ENCODE data around the gene ZNF664.

ZNF664 gene

DNA sequence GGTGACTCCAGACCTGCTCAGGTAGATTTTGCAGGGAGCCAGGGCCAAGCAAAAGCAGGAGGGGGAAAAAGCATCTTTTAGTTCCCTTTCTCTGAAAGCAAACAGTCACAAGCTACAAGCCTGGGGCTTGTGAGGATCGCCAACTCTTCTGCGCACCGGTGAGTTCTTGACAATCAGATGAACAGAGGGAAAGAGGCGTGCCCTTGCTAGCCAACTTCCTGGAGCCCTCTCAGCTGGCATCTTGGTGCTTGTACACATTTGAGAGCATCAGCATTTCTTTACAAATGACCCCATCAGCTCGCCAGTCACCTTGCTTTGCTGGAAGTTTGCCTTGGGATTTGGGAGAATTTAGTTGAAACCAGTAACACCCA is 55.5 kb downstream of the ZNF664 start:
- Histone ChIP-seq H3K4me2 (no peak overlapping the region), H3K9ac (no peak overlapping the region), H3K36me3 (ENCODE audit: insufficient read depth) (no peaks in the 10 kb centered on the region), H2AFZ (ENCODE audit: low read depth) (no peak overlapping the region), H3K4me3 (IDR thresholded peaks at IDR 0.05; ENCODE audit: insufficient read depth, low read depth, low read length) (no peak overlapping the region), H3K27me3 (ENCODE audit: insufficient read depth, low read depth) (no peaks in the 10 kb centered on the region), H4K20me1 (ENCODE audit: insufficient read depth) (no peaks in the 10 kb centered on the region), H3K27ac (no peak overlapping the region), H3K79me2 (ENCODE audit: insufficient read depth, low read depth) (no peaks in the 10 kb centered on the region), H3K4me1 (ENCODE audit: low read depth, poor library complexity, severe bottlenecking) (no peaks in the 10 kb centered on the region)
- TF ChIP-seq, protein P1, sequence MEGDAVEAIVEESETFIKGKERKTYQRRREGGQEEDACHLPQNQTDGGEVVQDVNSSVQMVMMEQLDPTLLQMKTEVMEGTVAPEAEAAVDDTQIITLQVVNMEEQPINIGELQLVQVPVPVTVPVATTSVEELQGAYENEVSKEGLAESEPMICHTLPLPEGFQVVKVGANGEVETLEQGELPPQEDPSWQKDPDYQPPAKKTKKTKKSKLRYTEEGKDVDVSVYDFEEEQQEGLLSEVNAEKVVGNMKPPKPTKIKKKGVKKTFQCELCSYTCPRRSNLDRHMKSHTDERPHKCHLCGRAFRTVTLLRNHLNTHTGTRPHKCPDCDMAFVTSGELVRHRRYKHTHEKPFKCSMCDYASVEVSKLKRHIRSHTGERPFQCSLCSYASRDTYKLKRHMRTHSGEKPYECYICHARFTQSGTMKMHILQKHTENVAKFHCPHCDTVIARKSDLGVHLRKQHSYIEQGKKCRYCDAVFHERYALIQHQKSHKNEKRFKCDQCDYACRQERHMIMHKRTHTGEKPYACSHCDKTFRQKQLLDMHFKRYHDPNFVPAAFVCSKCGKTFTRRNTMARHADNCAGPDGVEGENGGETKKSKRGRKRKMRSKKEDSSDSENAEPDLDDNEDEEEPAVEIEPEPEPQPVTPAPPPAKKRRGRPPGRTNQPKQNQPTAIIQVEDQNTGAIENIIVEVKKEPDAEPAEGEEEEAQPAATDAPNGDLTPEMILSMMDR (conservative IDR thresholded peaks at IDR 0.05; ENCODE audit: low read depth, low read length) = no peak

DNA sequence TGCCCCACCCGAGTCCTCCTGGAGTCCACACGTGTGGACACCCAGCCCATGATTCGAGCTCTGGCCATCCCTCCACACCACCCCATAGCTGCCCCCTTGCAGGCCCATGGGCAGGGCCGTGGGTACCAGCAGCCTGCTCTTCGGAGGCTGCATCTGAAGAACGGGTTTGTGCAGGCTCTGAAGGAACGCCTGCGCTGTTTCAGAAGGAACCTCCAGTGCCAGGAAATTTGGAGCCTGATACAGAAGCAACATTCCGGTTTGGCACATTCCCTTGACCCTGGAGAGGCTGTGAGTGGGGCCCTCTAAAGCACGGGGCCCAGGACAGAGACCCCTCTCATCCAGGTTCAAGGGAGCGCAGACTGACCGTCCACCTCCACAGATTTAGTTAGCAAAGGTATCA is 57.0 kb downstream of the ZNF664 start:
- Histone ChIP-seq H3K36me3 (ENCODE audit: insufficient read depth) (no peaks in the 10 kb centered on the region), H3K79me2 (ENCODE audit: insufficient read depth, low read depth) (no peaks in the 10 kb centered on the region), H3K4me3 (IDR thresholded peaks at IDR 0.05; ENCODE audit: insufficient read depth, low read depth, low read length) (no peak overlapping the region), H4K20me1 (ENCODE audit: insufficient read depth) (no peaks in the 10 kb centered on the region), H3K4me1 (ENCODE audit: low read depth, poor library complexity, severe bottlenecking) (no peaks in the 10 kb centered on the region), H2AFZ (ENCODE audit: low read depth) (no peak overlapping the region), H3K4me2 (no peak overlapping the region), H3K27ac (no peak overlapping the region), H3K27me3 (ENCODE audit: insufficient read depth, low read depth) (no peaks in the 10 kb centered on the region), H3K9ac (no peak overlapping the region)
- TF ChIP-seq, protein P1 (conservative IDR thresholded peaks at IDR 0.05; ENCODE audit: low read depth, low read length) = no peak

- Histone ChIP-seq H2AFZ (ENCODE audit: low read depth) (no peak overlapping the region), H3K79me2 (ENCODE audit: insufficient read depth, low read depth) (no peaks in the 10 kb centered on the region), H3K27ac (no peak overlapping the region), H3K4me1 (ENCODE audit: low read depth, poor library complexity, severe bottlenecking) (no peaks in the 10 kb centered on the region), H4K20me1 (ENCODE audit: insufficient read depth) (no peaks in the 10 kb centered on the region), H3K36me3 (ENCODE audit: insufficient read depth) (no peaks in the 10 kb centered on the region), H3K9ac (no peak overlapping the region), H3K27me3 (ENCODE audit: insufficient read depth, low read depth) (no peaks in the 10 kb centered on the region), H3K4me3 (IDR thresholded peaks at IDR 0.05; ENCODE audit: insufficient read depth, low read depth, low read length) (no peak overlapping the region), H3K4me2 (no peak overlapping the region)
- TF ChIP-seq, protein P1 (conservative IDR thresholded peaks at IDR 0.05; ENCODE audit: low read depth, low read length) = no peak
Measured at GRCh38 chr12:124030510-124030909, 57.5 kb downstream of the ZNF664 start.

DNA sequence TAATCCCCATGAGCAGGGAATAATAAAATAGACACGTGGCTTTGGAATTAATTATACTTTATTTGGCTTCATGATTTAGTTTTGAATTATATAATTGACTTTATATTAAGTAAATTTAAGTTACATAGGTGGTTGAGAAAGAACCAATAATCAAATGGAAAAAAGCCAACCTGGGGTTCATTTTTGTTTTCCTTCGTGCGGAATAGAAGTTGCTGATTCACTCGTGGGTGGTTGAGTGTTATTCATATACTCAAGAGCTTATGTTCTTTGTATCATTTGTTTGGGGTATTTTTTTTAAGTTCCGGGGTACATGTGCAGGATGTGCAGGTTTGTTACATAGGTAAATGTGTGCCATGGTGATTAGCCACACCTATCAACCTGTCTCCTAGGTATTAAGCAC is 58.0 kb downstream of the ZNF664 start:
- Histone ChIP-seq H3K27ac (no peak overlapping the region), H3K9ac (no peak overlapping the region), H3K4me2 (no peak overlapping the region), H3K4me3 (IDR thresholded peaks at IDR 0.05; ENCODE audit: insufficient read depth, low read depth, low read length) (no peak overlapping the region), H3K4me1 (ENCODE audit: low read depth, poor library complexity, severe bottlenecking) (no peaks in the 10 kb centered on the region), H4K20me1 (ENCODE audit: insufficient read depth) (no peaks in the 10 kb centered on the region), H3K27me3 (ENCODE audit: insufficient read depth, low read depth) (no peaks in the 10 kb centered on the region), H3K79me2 (ENCODE audit: insufficient read depth, low read depth) (no peaks in the 10 kb centered on the region), H2AFZ (ENCODE audit: low read depth) (no peak overlapping the region), H3K36me3 (ENCODE audit: insufficient read depth) (no peaks in the 10 kb centered on the region)
- TF ChIP-seq, protein P1 (conservative IDR thresholded peaks at IDR 0.05; ENCODE audit: low read depth, low read length) = no peak
